GM12878 (cell line): ENCODE data around the gene SORCS1. TPM values are rescaled to one million over a fixed set of nuclear protein-coding genes. Genes with fewer than 3 reads are reported as not detected.

Source experiments
- ATAC-seq: fragments of 200-7000 bp; cut with Tn5 transposase; 3 replicates; pipeline ENCODE4 v1.9.1; 2020; ENCODE audit warnings: mild to moderate bottlenecking, moderate library complexity
- BruUV-seq: library from RNA; stranded (reverse); fragments of 400-500 nt; replicated peaks from 2 replicates; lab custom pipeline; 2021; lab: Mats Ljungman, UMichigan
- CTCF ChIA-PET: fragments of 300-600 bp; sonication (Branson Sonifier 250); formaldehyde crosslinking; extraction: SDS; loops from one replicate; lab custom pipeline; 2021; ENCODE audit warnings: inconsistent platforms; lab: Yijun Ruan, JAX
- POLR2A ChIA-PET: fragments of 350-600 bp; formaldehyde crosslinking; extraction: SDS; loops from one replicate; lab custom pipeline; 2021; ENCODE audit warnings: inconsistent platforms; lab: Charles Lee
- RAD21 ChIA-PET: fragments of 300-600 bp; sonication (Branson Sonifier 250); formaldehyde crosslinking; loops from one replicate; lab custom pipeline; 2023; ENCODE audit warnings: antibody characterized with exemption; ENCODE audit not compliant: unreplicated experiment; lab: Charles Lee
- SMC1A ChIA-PET: fragments of 300-600 bp; sonication (Branson Sonifier 250); formaldehyde crosslinking; loops from one replicate; lab custom pipeline; 2023; ENCODE audit not compliant: unreplicated experiment, uncharacterized antibody; lab: Charles Lee
- DNase-seq: peaks from one replicate; pipeline ENCODE4 v3.0.0-alpha.2; 2011; ENCODE audit warnings: low read depth, low spot score
- FAIRE-seq: peaks from 3 replicates; lab custom pipeline; 2011; peaks lifted over from hg19 to GRCh38; lab: Jason Lieb, UNC
- H2AFZ ChIP-seq: 2 replicates; pipeline ENCODE4 v1.6.0; 2011; ENCODE audit warnings: low read depth, low read length, control low read depth; ENCODE audit not compliant: control insufficient read depth
- H3K27ac ChIP-seq: 2 replicates; pipeline ENCODE4 v1.5.1; 2011; ENCODE audit warnings: control low read depth; ENCODE audit not compliant: control insufficient read depth, insufficient read depth
- H3K27me3 ChIP-seq, 2 experiments: replicated peaks in 1 of 2; 2 replicates each; pipeline versions ENCODE4 v1.6.0 to v1.6.1; 2011; ENCODE audit warnings: low read length in 1 of 2; ENCODE audit not compliant: control insufficient read depth in 2 of 2, insufficient read depth in 2 of 2
- H3K36me3 ChIP-seq, 2 experiments: 2 replicates each; pipeline ENCODE4 v1.5.1; 2011; ENCODE audit warnings: low read length in 1 of 2; ENCODE audit not compliant: control insufficient read depth in 2 of 2, insufficient read depth in 2 of 2
- H3K4me1 ChIP-seq: 2 replicates; pipeline ENCODE4 v1.6.1; 2011; ENCODE audit warnings: mild to moderate bottlenecking, low read length, moderate library complexity, mixed read lengths; ENCODE audit not compliant: control insufficient read depth, insufficient read depth
- H3K4me2 ChIP-seq: 2 replicates; pipeline ENCODE4 v1.6.0; 2011; ENCODE audit warnings: control low read depth; ENCODE audit not compliant: control insufficient read depth, insufficient read depth
- H3K4me3 ChIP-seq: fragments of 200-600 bp; sonication (generic); 2 replicates; pipeline ENCODE4 v1.5.1; 2016
- H3K79me2 ChIP-seq: 2 replicates; pipeline ENCODE4 v1.6.0; 2011; ENCODE audit warnings: low read length; ENCODE audit not compliant: control insufficient read depth, insufficient read depth
- H3K9ac ChIP-seq: 2 replicates; pipeline ENCODE4 v1.8.0; 2011; ENCODE audit warnings: low read length, control low read depth, mixed read lengths; ENCODE audit not compliant: control insufficient read depth, insufficient read depth
- H3K9me3 ChIP-seq: replicated peaks from 3 replicates; pipeline ENCODE4 v1.5.1; 2011; ENCODE audit warnings: mild to moderate bottlenecking, low read length; ENCODE audit not compliant: control insufficient read depth, insufficient read depth
- H4K20me1 ChIP-seq: 2 replicates; pipeline ENCODE4 v1.6.0; 2011; ENCODE audit not compliant: control insufficient read depth, insufficient read depth
- BACH1 ChIP-seq: fragments of 450-650 bp; IDR thresholded peaks from 2 replicates; pipeline ENCODE4 v1.6.1; 2017; ENCODE audit warnings: mild to moderate bottlenecking, borderline replicate concordance
- BCLAF1 ChIP-seq: fragments of 450-650 bp; IDR thresholded peaks from 2 replicates; pipeline ENCODE4 v1.6.1; 2017; ENCODE audit warnings: antibody characterized with exemption, mild to moderate bottlenecking, moderate library complexity
- E4F1 ChIP-seq: fragments of 450-650 bp; IDR thresholded peaks from 2 replicates; pipeline ENCODE4 v1.6.1; 2018; ENCODE audit warnings: borderline replicate concordance, mild to moderate bottlenecking; ENCODE audit not compliant: partially characterized antibody
- FOXK2 ChIP-seq: fragments of 450-650 bp; IDR thresholded peaks from 2 replicates; pipeline ENCODE4 v1.6.1; 2017; ENCODE audit warnings: mild to moderate bottlenecking, moderate library complexity
- GATAD2B ChIP-seq: fragments of 450-650 bp; conservative IDR thresholded peaks from 2 replicates; pipeline ENCODE4 v1.6.1; 2017; ENCODE audit warnings: low read depth, mild to moderate bottlenecking, moderate library complexity
- PKNOX1 ChIP-seq: fragments of 450-650 bp; IDR thresholded peaks from 2 replicates; pipeline ENCODE4 v1.6.1; 2016; ENCODE audit warnings: mild to moderate bottlenecking
- POLR2A ChIP-seq: IDR thresholded peaks from 2 replicates; pipeline ENCODE4 v1.6.1; 2011; ENCODE audit warnings: low read depth, mild to moderate bottlenecking, low read length
- POU2F2 ChIP-seq: IDR thresholded peaks from 3 replicates; pipeline ENCODE4 v1.6.1; 2011; ENCODE audit warnings: low read depth, mild to moderate bottlenecking, low read length, borderline replicate concordance
- SPI1 ChIP-seq: IDR thresholded peaks from 2 replicates; pipeline ENCODE4 v1.6.1; 2011; ENCODE audit warnings: low read depth, mild to moderate bottlenecking, low read length, moderate library complexity, borderline replicate concordance; ENCODE audit not compliant: insufficient read depth
- SRF ChIP-seq, 2 experiments: IDR thresholded peaks; 2 replicates each; pipeline ENCODE4 v1.6.1; 2011; ENCODE audit warnings: low read depth in 2 of 2, low read length in 2 of 2, mild to moderate bottlenecking in 1 of 2, moderate library complexity in 1 of 2
- STAT1 ChIP-seq: fragments of 450-650 bp; conservative IDR thresholded peaks from 2 replicates; pipeline ENCODE4 v1.6.1; 2014; ENCODE audit warnings: antibody characterized with exemption, mild to moderate bottlenecking
- TARDBP ChIP-seq: IDR thresholded peaks from 2 replicates; pipeline ENCODE4 v1.6.1; 2016; ENCODE audit warnings: borderline replicate concordance
- ZBED1 ChIP-seq: IDR thresholded peaks from 2 replicates; pipeline ENCODE4 v1.6.1; 2016; ENCODE audit warnings: borderline replicate concordance
- ZBTB33 ChIP-seq: fragments of 450-650 bp; IDR thresholded peaks from 2 replicates; pipeline ENCODE4 v1.6.1; 2017; ENCODE audit warnings: mild to moderate bottlenecking
- WGBS: methylation state at CpG from one replicate; pipeline ENCODE4 v1.1.6; 2016; ENCODE audit warnings: low lambda C conversion rate; ENCODE audit not compliant: insufficient replicate concordance, insufficient coverage; ENCODE audit errors: missing lambda C conversion rate; 5-methylcytosine and 5-hydroxymethylcytosine counted together
- in situ Hi-C: fragments of 300-500 bp; cut with MboI; formaldehyde crosslinking; loops from 9 replicates; pipeline ENCODE4 v1.14.3; 2018; ENCODE audit warnings: mixed read lengths
- intact Hi-C: fragments of 100-400 bp; cut with micrococcal nuclease; formaldehyde crosslinking; loops from one replicate; pipeline ENCODE4 v1.14.2; 2022; ENCODE audit not compliant: unreplicated experiment
- polyA plus RNA-seq, 11 experiments: library from polyadenylated mRNA; depleted of rRNA in 4 of 11; unstranded in 6 of 11; stranded (reverse) in 5 of 11; fragments of >200 nt; fragmentation: Nextera tagmentation in 4 of 11; fragmentation: Illumina TruSeq in 1 of 11; extraction: Ambion mirVana in 4 of 11; extraction: Trizol in 1 of 11; gene quantifications; 1 replicate in 1 of 11; 2 replicates in 10 of 11; pipeline versions ENCODE4 v1.2.1 to v1.2.3, GENCODE V29; 2011 to 2016; ENCODE audit warnings: inconsistent platforms in 2 of 11, missing spikeins in 2 of 11, low read depth in 1 of 11
- total RNA-seq, 4 experiments: library from RNA; depleted of rRNA in 3 of 4; stranded (reverse); fragments of >200 nt in 3 of 4; fragmentation: Illumina TruSeq in 1 of 4; extraction: Trizol in 1 of 4; gene quantifications; 2 replicates each; pipeline versions ENCODE4 v1.2.1 to v1.2.3, GENCODE V29; 2013 to 2021

Gene SORCS1
- total and polyA plus RNA-seq, 10 of the 15 experiments (the other 5 are each of a cell fraction or from before 2014, with no cell fraction given), result 0.02 to 9.6 (median 0.06) TPM; not detected in 3

GRCh38 chr10:107056182-107056581 lies 108.3 kb downstream of the SORCS1 start:
- WGBS, result 13% methylated on average over 2 of the region's 2 CpGs
- Histone ChIP-seq H2AFZ (no peak overlapping the region), H3K9me3 (no peaks in the 10 kb centered on the region), H3K4me1 (no peaks in the 10 kb centered on the region), H4K20me1 (no peaks in the 10 kb centered on the region), H3K4me3 (no peak overlapping the region), H3K27me3 (no peaks in the 10 kb centered on the region), H3K4me2 (no peak overlapping the region), H3K36me3 (no peaks in the 10 kb centered on the region), H3K79me2 (no peaks in the 10 kb centered on the region), H3K27ac (no peak overlapping the region), H3K9ac (no peak overlapping the region)
- RAD21 ChIA-PET, result interaction anchor here (0.8 kb wide), 1 partner anchor 11 kb away, joined by 3 read pairs; no protein-coding TSS in a partner anchor
- no TSS peak for BruUV-seq
- in situ Hi-C loops, result no loop called here
- ATAC-seq (no peak; the same call in 2 of the 3 replicates), FAIRE-seq (no peak), DNase-seq (no peak)
- POLR2A ChIA-PET, result interaction anchor here (0.6 kb wide), 1 partner anchor 1115 kb away, joined by 3 read pairs; no protein-coding TSS in a partner anchor
- intact Hi-C loops, result no loop called here
- CTCF ChIA-PET, result no interaction called here
- SMC1A ChIA-PET, result interaction anchor here (0.9 kb wide), 1 partner anchor 8 kb away, joined by 3 read pairs; no protein-coding TSS in a partner anchor
- TF ChIP-seq GATAD2B (no peak), SRF (IDR thresholded peaks at IDR 0.05; ENCODE audit: low read depth in 2 of 2, low read length in 2 of 2) (no peak), E4F1 (no peak), POLR2A (no peak), BACH1 (no peak), FOXK2 (no peak), TARDBP (no peak), ZBTB33 (no peak), PKNOX1 (no peak), SPI1 (no peak), ZBED1 (no peak), BCLAF1 (no peak), POU2F2 (no peak), STAT1 (no peak)
